HG02885 (cell line): Measurements from ENCODE around the gene UBTD1.
"Not testable (repeated sequence)": the region's sequence is repeated elsewhere in the genome, so short reads cannot be mapped to it uniquely, and the experiment has no call there.

Experiments used
- ATAC-seq: cut with Tn5 transposase; IDR thresholded peaks from one replicate; pipeline ENCODE4 v1.9.1; 2021; ENCODE audit warnings: mild to moderate bottlenecking; ENCODE audit not compliant: unreplicated experiment, poor library complexity

Gene UBTD1, protein sequence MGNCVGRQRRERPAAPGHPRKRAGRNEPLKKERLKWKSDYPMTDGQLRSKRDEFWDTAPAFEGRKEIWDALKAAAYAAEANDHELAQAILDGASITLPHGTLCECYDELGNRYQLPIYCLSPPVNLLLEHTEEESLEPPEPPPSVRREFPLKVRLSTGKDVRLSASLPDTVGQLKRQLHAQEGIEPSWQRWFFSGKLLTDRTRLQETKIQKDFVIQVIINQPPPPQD

DNA sequence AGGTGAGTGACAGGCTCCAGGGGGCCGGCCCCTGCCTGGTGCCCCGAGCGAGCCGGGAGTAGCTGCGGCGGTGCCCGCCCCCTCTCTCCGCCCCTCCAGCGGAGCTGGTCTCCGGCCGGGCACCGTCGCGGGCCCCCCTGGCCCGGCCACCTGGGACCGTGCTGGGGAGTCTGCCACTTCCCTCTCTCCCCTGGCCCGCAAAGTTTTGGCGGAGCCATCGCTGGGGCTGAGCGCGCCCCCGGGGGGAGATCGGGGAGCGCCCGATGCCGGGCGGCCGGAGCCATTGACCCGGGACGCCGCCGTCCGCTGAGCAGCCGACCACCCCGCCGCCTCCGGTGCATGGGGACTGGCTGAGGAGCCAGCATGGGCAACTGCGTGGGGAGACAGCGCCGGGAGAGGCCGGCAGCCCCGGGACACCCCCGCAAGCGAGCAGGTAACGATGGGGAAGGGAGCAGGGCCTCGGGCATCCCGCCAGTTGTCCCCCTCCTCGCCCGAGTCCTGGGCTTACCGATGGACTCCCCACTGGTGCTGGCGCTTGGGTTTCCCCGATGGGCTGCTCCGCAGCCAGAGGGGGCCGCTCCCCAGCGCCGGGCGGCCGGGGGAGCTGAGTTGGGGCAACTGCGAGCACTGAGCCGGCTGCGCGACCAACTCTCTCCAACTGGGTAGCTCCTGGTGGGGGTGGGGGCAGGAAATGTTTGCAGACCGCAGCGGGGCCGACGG lies at the start of gene UBTD1:
Gene UBTD1 (plus strand): TSS at position 84 of the 720 bp plus-strand sequence. CDS start 280 bp downstream, at position 364.
- ATAC-seq, result peak; percentile 6

DNA sequence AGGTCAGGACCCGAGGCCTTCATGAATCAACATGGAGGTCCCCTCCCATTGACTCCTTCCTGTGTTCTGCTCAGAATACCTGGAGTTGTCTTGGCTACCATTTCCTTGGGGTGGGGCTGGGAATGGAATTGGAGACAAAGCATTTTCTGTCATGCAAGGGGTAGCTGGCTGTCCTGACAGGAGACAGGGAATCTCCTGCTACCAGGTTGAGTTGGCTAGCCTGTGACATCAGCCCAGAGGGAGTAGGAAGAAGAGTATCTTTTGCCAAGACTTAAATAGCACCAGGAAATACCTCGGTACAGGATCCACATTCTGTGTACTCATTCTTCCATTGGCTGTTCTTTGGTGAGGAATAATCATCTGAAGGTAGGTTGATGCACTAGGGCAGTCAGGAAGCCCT lies 47.9 kb upstream of the UBTD1 start:
- ATAC-seq, result no peak

DNA sequence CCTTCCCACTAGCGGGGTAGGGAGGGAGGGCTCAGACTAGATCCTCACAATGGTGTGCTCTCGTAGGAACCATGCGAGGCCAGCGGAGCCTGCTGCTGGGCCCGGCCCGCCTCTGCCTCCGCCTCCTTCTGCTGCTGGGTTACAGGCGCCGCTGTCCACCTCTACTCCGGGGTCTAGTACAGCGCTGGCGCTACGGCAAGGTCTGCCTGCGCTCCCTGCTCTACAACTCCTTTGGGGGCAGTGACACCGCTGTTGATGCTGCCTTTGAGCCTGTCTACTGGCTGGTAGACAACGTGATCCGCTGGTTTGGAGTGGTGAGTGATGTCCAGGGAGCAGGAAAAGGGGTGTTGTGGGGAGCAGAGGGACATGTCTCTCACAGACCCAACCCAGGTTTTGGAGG lies 47.1 kb upstream of the UBTD1 start:
- ATAC-seq, result no peak

DNA sequence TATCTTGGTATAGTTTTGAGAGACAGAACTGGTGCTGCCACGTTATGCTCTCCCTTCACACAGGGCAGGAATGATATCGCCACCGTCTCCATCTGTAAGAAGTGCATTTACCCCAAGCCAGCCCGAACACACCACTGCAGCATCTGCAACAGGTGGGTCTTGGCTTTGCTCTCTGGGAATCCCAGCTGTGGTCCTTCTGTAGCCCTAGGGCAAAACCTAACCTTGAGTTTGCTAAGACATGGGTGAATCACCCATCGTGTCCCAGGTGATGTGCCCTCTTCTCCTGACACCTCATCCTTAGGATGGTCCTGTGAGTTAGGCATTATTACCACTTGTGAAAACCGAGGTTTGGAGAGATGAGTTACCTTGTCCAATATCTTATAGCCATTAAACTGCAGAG lies 46.4 kb upstream of the UBTD1 start:
- ATAC-seq, result no peak

DNA sequence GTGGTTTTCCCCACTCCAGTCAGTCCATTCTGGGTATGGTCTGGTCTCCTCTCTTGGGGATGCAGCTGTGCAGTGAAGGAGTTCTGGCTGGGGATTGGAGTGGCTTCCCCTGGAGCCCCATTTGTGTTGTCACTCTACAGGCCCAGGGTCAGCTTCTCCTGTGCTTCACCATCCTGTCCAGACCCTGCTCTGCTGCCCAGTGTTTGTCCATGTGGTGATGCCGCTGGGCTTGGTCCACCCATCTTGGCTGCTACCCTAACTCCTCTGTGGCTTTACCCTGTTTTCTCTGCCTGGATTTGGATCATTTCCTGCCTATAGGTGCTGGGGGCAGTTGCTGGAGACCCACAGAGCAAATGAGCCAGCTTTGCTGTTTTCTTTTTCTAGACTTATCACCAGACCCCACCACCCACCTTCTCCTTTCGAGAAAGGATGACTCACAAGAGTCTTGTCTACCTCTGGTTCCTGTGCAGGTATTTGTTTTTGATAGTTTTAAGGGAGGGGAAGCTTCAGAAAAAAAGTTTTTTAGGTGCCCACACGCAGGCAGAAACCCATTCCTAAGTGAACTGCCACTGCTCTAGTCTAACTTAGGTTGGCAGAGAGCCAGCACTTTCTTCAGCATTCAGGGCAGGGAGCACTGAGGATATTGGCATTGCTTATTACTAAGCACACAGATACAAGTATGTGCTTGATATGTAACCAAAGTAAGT lies 44.2 kb upstream of the UBTD1 start:
- ATAC-seq, result no peak

DNA sequence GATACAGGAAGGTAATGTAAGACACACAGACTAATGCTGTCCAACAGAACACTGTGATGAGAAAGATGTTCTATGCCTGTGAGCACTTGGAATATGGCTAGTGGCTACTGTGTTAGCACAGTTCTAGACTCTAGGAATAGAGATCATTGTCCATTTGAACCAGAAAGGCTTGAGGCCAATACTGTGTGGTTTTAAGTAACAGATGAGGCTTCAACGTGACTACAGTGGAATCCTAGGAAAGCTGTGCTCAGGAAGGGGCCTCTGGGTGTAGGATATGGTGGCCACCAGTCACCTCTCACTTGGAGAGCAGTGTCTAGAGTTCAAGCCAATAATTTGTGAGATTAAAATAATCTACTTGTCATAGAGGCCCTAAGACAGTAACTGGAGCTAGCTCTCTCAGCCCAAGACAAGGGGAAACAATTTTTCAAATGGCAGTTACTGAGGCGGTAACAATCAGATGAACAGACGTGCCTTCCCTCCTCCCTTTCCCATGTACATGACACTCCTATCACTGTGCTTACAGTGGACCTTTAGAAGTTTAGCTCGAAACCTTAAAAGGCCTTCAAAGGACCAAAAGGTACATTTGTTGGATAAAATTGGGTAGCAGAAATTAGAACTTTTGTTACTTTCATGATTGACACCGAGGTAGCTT lies 42.6 kb upstream of the UBTD1 start:
- no peak for ATAC-seq

DNA sequence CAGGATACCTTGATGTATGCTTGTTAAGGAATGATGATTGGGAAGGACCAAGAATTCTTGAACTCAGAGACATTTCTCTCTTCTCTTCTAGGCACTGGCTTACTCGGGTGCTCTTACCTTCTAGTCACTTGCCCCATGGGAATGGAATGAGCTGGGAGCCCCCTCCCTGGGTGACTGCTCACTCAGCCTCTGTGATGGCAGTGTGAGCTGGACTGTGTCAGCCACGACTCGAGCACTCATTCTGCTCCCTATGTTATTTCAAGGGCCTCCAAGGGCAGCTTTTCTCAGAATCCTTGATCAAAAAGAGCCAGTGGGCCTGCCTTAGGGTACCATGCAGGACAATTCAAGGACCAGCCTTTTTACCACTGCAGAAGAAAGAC lies 42.0 kb upstream of the UBTD1 start:
- ATAC-seq, result no peak

DNA sequence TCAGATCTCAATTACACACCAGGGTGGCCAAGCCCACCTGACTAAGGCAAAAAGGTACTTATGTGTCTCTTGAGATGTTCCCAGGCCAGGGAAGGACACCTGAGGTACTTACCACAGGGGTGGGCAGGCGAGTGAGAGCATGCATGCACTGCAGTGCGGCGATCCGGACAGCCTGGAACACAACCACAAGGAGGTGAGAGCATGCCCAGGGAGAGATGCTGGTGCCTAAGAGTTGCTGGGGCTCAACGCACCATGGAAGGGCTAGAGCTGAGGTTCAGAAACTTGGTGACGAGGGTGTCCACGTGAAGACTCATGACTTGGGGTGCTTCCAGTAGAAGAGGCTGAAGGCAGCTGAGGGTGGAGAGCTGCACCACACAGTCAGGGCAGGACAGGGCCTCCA lies 39.6 kb upstream of the UBTD1 start:
- ATAC-seq, result no peak

DNA sequence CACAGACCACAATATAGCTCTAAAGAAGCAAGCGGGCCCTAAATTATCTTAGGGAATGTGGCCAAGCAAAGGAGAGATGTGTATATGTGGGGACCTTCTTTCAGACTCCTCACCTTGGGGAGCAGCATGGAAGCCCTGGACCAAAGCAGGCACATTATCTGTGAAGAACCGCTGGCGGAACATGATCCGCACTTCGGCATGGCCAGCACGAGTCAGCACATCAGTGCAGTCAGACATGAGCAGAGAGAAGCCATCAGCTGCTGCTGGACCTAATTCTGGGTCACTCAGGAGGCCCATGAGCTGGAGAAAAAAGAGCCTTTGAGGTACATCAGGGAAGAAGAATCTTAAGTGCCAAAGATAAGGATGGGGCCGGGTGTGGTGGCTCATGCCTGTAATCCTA lies 38.8 kb upstream of the UBTD1 start:
- no peak for ATAC-seq

DNA sequence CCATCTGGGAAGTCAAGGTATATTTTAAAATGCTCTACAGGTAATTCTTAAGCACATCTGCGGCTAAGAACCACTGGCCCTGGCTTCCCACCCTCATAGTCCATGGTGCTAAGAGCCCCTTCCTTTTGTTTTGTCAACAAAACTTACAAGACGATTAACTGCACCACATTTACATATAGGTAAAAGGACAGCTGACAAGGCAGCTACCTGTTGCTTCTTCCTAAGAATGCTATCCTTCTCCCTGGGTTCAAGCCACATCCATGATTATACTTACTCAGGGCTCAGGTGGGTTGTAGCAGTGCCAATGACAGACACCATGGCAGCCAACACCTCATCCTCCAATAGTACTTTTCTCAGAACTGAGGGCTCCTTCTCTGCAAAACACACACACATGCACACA lies 36.4 kb upstream of the UBTD1 start:
- ATAC-seq, result no peak

DNA sequence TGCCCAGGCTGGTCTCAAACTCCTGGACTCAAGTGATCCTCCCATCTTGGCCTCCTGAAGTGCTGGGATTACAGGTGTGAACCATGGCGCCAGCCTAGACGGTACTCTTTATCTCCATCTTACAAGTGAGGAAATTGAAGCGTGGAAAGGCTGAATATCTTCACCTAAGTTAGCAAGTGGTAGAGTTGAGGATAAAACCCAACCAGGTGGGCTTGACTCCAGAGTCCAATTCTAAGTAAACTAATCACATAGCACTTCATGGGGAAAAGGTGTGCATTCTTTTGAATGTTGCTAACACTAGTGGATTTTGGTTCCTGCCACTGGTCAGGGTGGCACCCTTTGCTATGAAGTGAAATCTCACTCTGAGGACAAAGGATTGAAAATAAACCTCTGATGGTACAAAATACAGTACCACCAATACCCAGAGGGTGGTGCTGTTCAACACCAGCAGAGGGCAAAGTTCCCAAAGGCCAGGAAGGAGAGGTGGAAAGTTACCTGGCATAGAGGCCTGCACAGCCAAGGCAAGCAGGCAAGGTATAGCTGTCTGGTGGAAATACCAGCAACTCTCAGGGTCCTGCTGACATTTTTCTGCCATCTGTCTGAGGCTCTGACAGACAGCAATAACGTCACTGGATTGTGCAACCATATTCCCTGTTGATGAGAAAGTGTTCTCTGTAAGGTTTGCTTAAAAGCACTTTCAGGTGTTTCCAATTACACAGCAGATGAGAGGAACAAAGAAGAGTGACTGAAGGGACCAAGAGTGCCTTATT lies 35.2 kb upstream of the UBTD1 start:
- ATAC-seq, result no peak

DNA sequence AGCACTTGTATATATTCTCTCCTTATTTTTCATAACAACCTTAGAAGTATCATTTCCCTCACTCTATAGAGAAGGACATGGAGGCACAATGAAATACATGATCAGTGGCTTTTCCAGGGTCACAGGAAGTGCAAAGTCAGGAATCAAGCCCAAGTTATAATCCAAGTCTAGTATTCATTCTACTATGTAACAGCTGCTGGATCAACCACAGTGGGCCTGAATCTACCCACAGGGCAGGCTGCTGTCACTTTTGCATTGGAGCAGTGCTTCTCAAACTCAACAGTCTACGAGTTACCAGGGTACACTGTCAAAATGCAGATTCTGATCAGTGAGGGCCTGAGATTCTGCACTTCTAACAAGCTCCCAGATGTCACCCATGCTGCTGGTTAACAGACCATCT lies 34.5 kb upstream of the UBTD1 start:
- no peak for ATAC-seq

DNA sequence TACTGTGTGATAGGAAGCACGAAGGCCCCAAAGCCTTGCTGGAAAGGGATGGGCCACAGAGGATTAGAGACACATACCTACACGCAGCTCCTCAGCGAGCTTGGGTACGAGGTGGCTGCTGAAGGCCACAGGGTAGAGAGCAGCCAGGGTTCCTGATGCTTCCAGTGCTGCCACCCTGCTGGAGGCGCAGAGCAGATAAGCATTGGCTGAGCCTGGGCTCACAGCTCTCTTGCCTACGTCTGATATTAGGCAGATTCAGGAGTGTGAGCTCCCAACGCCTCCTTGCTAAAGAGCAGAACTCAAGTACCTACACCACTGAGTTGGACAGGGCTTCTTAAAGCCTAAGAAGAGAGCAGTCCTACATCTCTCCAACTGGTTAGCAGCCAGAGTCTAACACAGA lies 32.7 kb upstream of the UBTD1 start:
- ATAC-seq, result no peak

DNA sequence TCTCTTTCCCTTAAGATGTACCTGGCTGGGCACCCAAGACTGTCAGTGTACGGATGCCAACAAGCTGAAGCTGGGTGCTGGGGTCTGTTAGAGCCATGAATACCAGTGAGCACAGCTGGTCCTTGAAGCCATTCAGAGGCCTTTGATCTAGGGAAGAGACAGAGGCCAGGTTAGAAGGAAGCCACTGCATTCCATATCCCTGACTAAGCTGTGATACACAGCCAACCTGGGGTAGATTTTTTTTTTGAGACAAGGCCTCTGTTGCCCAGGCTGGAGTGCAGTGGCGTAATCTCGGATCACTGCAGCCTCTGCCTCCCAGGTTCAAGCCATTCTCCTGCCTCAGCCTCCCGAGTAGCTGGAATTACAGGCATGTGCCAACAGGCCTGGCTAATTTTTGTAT lies 32.0 kb upstream of the UBTD1 start:
- no peak for ATAC-seq

DNA sequence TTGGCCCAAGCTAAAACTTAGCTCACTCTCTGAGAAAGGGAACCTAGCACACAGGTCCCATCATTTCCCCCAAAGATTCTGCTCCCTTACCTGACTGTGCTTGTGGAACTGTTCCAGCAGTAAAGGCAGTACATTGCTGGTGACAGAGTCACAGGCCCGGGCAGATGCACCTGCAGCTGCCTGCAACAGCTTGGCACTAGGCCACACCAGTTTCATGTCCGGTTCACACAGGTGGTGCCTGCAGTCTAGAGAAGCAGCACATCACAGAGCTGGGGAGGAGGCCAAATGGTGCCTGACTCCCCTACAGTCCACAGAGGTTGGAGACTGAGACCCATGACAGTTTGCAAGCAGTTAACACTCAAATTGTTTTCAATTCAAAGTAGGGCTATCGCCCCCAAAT lies 30.6 kb upstream of the UBTD1 start:
- ATAC-seq, result peak; percentile 54

DNA sequence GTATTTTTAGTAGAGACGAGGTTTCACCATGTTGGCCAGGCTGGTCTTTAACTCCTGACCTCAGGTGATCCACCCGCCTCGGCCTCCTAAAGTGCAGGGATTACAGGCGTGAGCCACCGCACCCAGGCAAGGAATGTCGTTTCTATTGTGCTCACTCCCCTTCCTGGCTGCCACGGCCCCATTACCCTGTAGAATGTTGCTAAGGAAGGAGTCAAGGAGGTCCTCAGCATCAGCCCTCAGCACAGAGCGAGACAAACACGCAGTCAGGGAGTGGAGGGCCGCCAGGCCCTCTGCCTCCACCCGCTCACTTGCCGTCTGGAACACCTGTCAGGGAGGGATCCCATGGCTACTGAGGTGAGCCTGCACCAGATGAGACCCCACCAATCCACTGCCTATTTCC lies 29.9 kb upstream of the UBTD1 start:
- not testable (repeated sequence) for ATAC-seq

DNA sequence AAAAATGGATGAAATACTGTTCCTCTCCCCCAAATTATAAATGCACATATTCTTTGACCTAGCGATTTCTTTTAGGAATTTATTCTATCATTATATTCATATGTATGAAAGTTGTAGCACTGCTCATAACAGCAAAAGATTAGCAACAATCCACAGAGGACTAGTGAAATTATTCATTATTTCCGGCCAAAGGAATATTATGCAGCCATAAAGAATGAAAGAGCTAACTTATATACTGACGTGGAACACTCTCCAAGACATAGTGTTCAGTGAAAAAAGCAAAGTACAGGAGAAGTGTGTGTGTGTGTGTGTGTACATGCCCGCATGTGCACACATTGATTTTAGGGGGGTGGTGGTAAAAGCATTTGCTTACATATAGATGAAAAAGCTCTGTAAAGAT lies 23.8 kb upstream of the UBTD1 start:
- ATAC-seq, result no peak

DNA sequence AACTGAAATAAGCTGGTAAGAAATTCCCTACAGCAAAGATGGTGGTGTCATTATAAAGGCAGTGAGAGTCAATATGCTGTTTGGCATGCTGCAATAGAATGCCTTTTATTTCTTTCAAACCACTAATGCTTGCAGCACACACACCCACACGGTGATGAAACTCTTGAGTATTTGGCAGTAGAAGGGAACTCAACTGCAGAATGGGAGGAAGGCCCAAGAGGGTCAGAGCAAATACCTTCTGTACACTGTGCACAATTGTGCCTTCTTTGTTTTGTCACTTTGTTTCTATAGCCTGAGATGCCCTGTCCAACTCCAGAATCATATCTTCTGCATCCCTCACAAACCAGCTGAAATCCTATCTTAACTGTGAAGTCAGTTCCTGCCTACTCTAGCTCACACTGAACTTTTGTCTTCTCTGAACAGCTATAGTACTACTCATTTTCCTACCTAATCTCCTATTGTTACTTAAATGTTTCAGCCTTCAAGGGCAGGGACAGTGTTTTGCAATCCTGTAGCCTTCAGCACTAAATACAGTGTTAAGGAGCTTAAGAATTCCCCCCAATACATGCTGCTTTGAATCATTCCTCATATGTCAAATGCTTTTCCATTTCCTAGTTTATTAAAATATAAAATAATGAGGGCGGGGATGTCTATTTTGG lies 22.7 kb upstream of the UBTD1 start:
- ATAC-seq, result no peak

DNA sequence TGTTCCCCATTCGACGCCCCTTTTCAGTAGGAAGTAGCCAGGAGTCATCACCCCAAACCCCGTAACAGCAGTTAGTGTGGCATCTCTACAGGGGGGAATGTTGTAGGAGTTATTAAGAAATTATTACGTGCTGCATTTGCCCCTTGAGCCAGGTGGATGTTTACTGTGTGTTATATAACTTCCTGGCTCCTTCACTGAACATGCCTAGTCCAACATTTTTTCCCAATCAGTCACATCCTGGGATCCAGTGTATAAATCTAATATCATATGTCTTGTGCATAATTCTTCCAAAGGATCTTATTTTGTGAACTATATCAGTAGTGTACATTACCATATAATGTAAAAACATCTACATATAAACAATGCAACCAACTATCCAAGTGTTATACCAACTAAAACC lies 19.3 kb upstream of the UBTD1 start:
- ATAC-seq, result not testable (repeated sequence)

DNA sequence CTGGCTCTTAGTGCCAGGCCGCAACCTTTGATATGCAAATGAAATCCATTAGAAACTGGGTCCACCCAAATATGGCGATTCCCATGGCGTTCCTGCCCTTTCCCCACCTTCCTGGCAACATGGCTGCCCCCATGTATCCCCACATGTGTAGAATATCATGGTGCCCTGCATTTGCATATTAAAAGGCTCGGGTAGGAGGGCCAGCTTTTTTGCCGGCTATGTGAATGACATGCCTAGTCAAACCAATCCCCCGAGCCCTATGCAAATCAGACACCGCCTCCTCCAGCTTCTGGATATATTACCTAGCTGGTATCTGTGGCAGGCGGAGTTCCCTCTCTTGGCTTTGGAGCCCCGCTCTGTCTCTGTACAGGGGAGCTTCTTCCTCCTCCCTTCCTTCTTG lies 18.8 kb upstream of the UBTD1 start:
- ATAC-seq, result no peak
